CD4-positive, alpha-beta T cell (primary cell): Measurements from ENCODE around the gene CSDE1. TPM values are rescaled to one million over a fixed set of nuclear protein-coding genes. Genes with fewer than 3 reads are reported as not detected.

Experiments used
- ATAC-seq: fragments of 200-7000 bp; cut with Tn5 transposase; one replicate; pipeline ENCODE4 v1.10.0; 2022; ENCODE audit warnings: mild to moderate bottlenecking; ENCODE audit not compliant: poor library complexity
- CTCF ChIA-PET: fragments of 350-600 bp; sonication (Branson Sonifier 250); formaldehyde crosslinking; loops from one replicate; lab custom pipeline; 2021; ENCODE audit warnings: antibody characterized with exemption, inconsistent platforms; lab: Charles Lee
- POLR2A ChIA-PET: fragments of 350-600 bp; sonication (Branson Sonifier 250); formaldehyde crosslinking; loops from one replicate; lab custom pipeline; 2021; ENCODE audit warnings: antibody characterized with exemption, inconsistent platforms; lab: Charles Lee
- DNase-seq, 14 experiments: peaks; one replicate each; pipeline ENCODE4 v3.0.0-alpha.2; 2013 to 2020; ENCODE audit warnings: mixed read lengths in 2 of 14
- H3K27ac ChIP-seq, 2 donors: one replicate each; pipeline versions ENCODE4 v1.5.1 to v1.7.0; 2013; ENCODE audit warnings: low read length in 2 of 2, low read depth in 1 of 2, mild to moderate bottlenecking in 1 of 2
- H3K27me3 ChIP-seq, 2 experiments: 1 replicate in 1 of 2; 2 replicates in 1 of 2; pipeline versions ENCODE4 v1.6.1 to v1.7.0; 2013; ENCODE audit warnings: low read length in 2 of 2, control low read depth in 1 of 2, mild to moderate bottlenecking in 1 of 2, moderate library complexity in 1 of 2; ENCODE audit not compliant: insufficient read depth in 2 of 2, control insufficient read depth in 1 of 2
- H3K36me3 ChIP-seq: one replicate; pipeline ENCODE4 v1.6.1; 2013; ENCODE audit warnings: low read length, control low read depth; ENCODE audit not compliant: insufficient read depth
- H3K4me1 ChIP-seq: one replicate; pipeline ENCODE4 v1.6.1; 2013; ENCODE audit warnings: low read length, control low read depth; ENCODE audit not compliant: insufficient read depth
- H3K4me3 ChIP-seq: one replicate; pipeline ENCODE4 v1.5.1; 2013; ENCODE audit warnings: mild to moderate bottlenecking, low read length, moderate library complexity
- H3K9me3 ChIP-seq, 2 experiments: 1 replicate in 1 of 2; 2 replicates in 1 of 2; pipeline versions ENCODE4 v1.6.1 to v1.7.0; 2013; ENCODE audit warnings: low read length in 2 of 2, mild to moderate bottlenecking in 2 of 2, control low read depth in 1 of 2, moderate library complexity in 1 of 2; ENCODE audit not compliant: control insufficient read depth in 1 of 2, insufficient read depth in 1 of 2
- H3K27ac Mint-ChIP-seq: one replicate; pipeline ENCODE4 v1.8.0; 2020; ENCODE audit warnings: mixed read lengths
- H3K27me3 Mint-ChIP-seq: one replicate; pipeline ENCODE4 v1.8.0; 2021; ENCODE audit warnings: mixed read lengths
- H3K36me3 Mint-ChIP-seq: one replicate; pipeline ENCODE4 v1.8.0; 2021; ENCODE audit warnings: low read depth, mixed read lengths
- H3K4me1 Mint-ChIP-seq: one replicate; pipeline ENCODE4 v1.8.0; 2021; ENCODE audit warnings: low read depth, mixed read lengths
- H3K4me3 Mint-ChIP-seq: one replicate; pipeline ENCODE4 v1.8.0; 2020; ENCODE audit warnings: mild to moderate bottlenecking, mixed read lengths
- H3K9me3 Mint-ChIP-seq: one replicate; pipeline ENCODE4 v1.8.0; 2020; ENCODE audit warnings: mixed read lengths
- CTCF ChIP-seq: fragments of 200-600 bp; IDR thresholded peaks from one replicate; pipeline ENCODE4 v1.8.0; 2022; ENCODE audit warnings: antibody characterized with exemption, mild to moderate bottlenecking
- intact Hi-C, 2 experiments: fragments of 100-400 bp; cut with DNase I in 1 of 2; cut with micrococcal nuclease in 1 of 2; formaldehyde crosslinking; loops; one replicate each; pipeline versions ENCODE4 v1.15.1 to v1.9.0; 2023 to 2025; cut with DNase I, micrococcal nuclease
- total RNA-seq, 174 experiments: library from RNA in 2 of 174; stranded (reverse) in 2 of 174; gene quantifications; one replicate each; pipeline ENCODE4 v1.2.3 and lab custom pipeline; 2021 to 2026

The CSDE1 gene
- total RNA-seq, 2 experiments from 2014 or later, result 725 to 731 TPM

- ChIA-PET POLR2A (interaction anchor here (1.1 to 1.5 kb wide), 2 partner anchors 18 to 21 kb away, joined by 3 read pairs; no protein-coding TSS in a partner anchor), CTCF (no interaction called here)
- no peak for TF ChIP-seq CTCF
- intact Hi-C loops, result no loop called here
- Mint-ChIP-seq H3K27me3 (no peaks in the 10 kb centered on the region), H3K4me3 (no peak overlapping the region), H3K4me1 (peaks cover 46% of the 10 kb centered on the region), H3K27ac (no peak overlapping the region), H3K9me3 (no peaks in the 10 kb centered on the region), H3K36me3 (peaks cover 93% of the 10 kb centered on the region)
- ATAC-seq, result no peak
- H3K27me3 ChIP-seq, result no peaks in the 10 kb centered on the region
- H3K9me3 ChIP-seq, result no peaks in the 10 kb centered on the region
- DNase-seq, result no peak
- no peak overlapping the region for H3K4me3 ChIP-seq
- no peaks in the 10 kb centered on the region for H3K4me1 ChIP-seq
- peaks cover 94% of the 10 kb centered on the region for H3K36me3 ChIP-seq
- no peak overlapping the region for H3K27ac ChIP-seq
These were observed 20.4 kb downstream of the CSDE1 start for GRCh38 chr1:114737314-114737849.

- intact Hi-C loops, result no loop called here
- no peak overlapping the region for H3K4me3 Mint-ChIP-seq
- ChIA-PET POLR2A (no interaction called here), CTCF (no interaction called here)
- H3K27me3 Mint-ChIP-seq, result no peaks in the 10 kb centered on the region
- peak overlapping the region; percentile 40 for H3K27ac Mint-ChIP-seq
- no peaks in the 10 kb centered on the region for H3K27me3 ChIP-seq
- peaks cover 95% of the 10 kb centered on the region for H3K36me3 ChIP-seq
- H3K4me1 Mint-ChIP-seq, result peaks cover 31% of the 10 kb centered on the region
- H3K27ac ChIP-seq, result no peak overlapping the region
- H3K9me3 Mint-ChIP-seq, result no peaks in the 10 kb centered on the region
- no peaks in the 10 kb centered on the region for H3K4me1 ChIP-seq
- ATAC-seq, result no peak
- H3K4me3 ChIP-seq, result no peak overlapping the region
- H3K9me3 ChIP-seq, result no peaks in the 10 kb centered on the region
- TF ChIP-seq CTCF, result no peak
- H3K36me3 Mint-ChIP-seq, result peaks cover 93% of the 10 kb centered on the region
- no peak for DNase-seq
These were observed 22.3 kb downstream of the CSDE1 start for GRCh38 chr1:114735479-114735878.

- ATAC-seq (no peak), DNase-seq (no peak)
- no peak overlapping the region for H3K27ac Mint-ChIP-seq
- peaks cover 100% of the 10 kb centered on the region for H3K36me3 ChIP-seq
- intact Hi-C loops, result no loop called here
- CTCF ChIA-PET, result no interaction called here
- H3K4me3 Mint-ChIP-seq, result no peak overlapping the region
- H3K9me3 ChIP-seq, result no peaks in the 10 kb centered on the region
- H3K27me3 ChIP-seq, result no peaks in the 10 kb centered on the region
- H3K4me3 ChIP-seq, result no peak overlapping the region
- no peaks in the 10 kb centered on the region for H3K27me3 Mint-ChIP-seq
- peaks cover 9% of the 10 kb centered on the region for H3K4me1 Mint-ChIP-seq
- H3K36me3 Mint-ChIP-seq, result peaks cover 99% of the 10 kb centered on the region
- no peak for TF ChIP-seq CTCF
- H3K4me1 ChIP-seq, result no peaks in the 10 kb centered on the region
- POLR2A ChIA-PET, result no interaction called here
- H3K27ac ChIP-seq, result no peak overlapping the region
- no peaks in the 10 kb centered on the region for H3K9me3 Mint-ChIP-seq
These were observed 28.0 kb downstream of the CSDE1 start for GRCh38 chr1:114729782-114730181.
